VCaP (cell line): ENCODE measurements around the gene PFDN6.
A peak's percentile ranks its signal among the peaks of the same experiment; 100 is the strongest.

Experiments
- H3K27ac ChIP-seq: fragments of 450-650 bp; 2 replicates; pipeline ENCODE4 v1.5.1; 2017
- TF ChIP-seq, protein P1 (sequence below): fragments of 450-650 bp; conservative IDR thresholded peaks from 2 replicates; pipeline ENCODE4 v1.5.1; 2017; ENCODE audit warnings: mild to moderate bottlenecking, moderate library complexity

PFDN6 gene

DNA sequence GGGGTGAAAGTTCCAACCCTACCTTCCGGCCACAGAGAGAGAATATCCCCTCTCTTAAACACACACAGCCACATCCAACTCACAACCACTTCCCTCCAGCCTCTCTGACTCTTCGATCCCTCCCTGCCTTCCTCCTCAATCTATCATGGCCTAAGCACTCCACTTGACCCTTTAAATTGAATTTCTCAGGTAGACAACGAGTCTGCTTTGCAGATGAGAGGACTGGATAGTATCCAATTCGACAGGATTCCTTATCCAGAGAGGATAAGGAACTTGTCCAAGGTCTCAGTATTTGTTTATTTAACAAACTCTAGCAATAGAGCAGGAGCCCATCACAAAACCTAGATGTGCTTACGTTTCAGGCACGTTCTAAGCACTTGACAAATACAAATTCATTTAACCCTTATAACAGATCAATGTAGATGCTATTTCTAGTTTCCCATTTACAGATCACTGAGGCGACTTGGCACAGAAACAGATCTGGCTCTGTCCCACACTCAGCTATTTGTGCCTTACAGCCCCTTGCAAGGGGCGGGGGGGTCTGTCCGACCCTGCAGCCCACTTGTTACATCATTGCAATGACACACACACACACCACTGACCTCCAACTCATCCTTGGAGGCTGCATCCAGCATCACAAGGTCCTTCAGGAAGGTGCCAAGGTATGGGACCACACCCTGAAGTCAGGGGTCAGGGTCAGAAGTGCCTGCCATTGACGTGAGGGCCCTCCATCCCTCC is 4.9 kb downstream of the PFDN6 start:
- peak overlapping the region; percentile 99 for H3K27ac ChIP-seq
- TF ChIP-seq, protein P1, sequence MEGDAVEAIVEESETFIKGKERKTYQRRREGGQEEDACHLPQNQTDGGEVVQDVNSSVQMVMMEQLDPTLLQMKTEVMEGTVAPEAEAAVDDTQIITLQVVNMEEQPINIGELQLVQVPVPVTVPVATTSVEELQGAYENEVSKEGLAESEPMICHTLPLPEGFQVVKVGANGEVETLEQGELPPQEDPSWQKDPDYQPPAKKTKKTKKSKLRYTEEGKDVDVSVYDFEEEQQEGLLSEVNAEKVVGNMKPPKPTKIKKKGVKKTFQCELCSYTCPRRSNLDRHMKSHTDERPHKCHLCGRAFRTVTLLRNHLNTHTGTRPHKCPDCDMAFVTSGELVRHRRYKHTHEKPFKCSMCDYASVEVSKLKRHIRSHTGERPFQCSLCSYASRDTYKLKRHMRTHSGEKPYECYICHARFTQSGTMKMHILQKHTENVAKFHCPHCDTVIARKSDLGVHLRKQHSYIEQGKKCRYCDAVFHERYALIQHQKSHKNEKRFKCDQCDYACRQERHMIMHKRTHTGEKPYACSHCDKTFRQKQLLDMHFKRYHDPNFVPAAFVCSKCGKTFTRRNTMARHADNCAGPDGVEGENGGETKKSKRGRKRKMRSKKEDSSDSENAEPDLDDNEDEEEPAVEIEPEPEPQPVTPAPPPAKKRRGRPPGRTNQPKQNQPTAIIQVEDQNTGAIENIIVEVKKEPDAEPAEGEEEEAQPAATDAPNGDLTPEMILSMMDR, result no peak

DNA sequence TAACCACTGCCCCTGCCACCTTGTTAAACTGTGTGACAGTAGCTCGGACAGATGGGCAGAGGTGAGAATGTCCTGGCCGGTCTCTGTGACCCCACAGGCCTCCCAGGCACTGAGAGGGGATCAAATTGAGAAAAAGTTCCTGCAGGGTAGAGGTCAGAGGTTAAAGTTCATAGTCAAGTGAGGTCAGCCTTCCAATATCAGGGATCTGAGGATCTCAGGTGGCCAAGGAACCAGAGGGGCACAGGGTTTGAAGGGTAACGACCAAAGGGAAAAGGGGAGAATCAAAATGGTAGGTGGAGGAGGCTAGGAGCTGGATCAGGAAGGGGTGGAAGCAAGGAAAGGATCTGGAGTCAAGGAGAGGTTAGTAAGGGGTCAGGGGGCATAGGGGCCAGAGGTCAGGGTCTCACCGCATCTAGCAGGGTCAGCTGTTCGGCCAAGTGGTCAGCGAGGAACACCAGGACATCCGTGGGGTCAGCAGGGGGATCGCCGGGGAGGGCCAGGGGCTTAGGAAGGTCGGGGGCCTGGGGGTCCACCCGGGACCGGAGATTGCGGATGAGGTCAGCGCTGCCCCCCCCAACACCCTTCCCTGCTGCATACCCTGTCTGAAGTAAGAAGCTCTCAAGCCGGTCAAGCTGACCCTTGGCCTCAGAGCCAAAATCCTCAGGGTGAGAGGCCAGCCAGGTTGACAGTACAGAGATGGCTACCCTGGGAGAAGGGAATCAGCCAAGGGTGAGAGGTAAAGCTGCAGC is 6.4 kb downstream of the PFDN6 start:
- TF ChIP-seq, protein P1, result no peak
- H3K27ac ChIP-seq, result peak overlapping the region; percentile 99; the same call in 1 of the 2 replicates

DNA sequence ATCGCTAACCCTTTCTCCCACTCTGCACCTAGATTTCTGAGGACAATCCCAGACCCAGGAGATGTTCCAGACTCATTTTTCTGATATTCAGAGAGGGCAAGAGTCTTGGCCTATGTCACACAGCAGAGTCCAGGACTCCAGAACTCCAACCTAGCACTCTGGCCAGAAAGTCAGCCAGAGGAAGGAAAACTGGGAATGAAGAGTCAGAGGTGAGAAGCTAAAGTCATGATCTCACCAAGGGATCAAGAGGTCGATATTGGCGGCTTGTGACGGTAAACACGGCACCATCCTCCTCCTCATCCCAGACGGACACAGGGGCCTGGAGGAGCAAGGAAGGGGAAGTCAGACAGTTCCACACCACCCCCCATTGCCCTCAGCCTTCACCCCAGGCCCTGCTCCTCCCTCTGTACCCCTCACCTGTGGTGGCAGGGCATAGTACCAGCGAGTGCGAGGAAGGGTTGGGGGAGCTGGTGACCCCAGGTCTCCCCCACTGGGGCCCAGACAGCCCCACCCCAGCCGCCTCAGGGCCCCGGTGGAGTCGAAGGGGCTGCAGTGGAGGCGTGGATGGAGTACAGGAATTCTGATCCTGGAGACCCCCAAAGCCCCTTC is 7.5 kb downstream of the PFDN6 start:
- TF ChIP-seq, protein P1, result no peak
- peak overlapping the region; percentile 99 for H3K27ac ChIP-seq

DNA sequence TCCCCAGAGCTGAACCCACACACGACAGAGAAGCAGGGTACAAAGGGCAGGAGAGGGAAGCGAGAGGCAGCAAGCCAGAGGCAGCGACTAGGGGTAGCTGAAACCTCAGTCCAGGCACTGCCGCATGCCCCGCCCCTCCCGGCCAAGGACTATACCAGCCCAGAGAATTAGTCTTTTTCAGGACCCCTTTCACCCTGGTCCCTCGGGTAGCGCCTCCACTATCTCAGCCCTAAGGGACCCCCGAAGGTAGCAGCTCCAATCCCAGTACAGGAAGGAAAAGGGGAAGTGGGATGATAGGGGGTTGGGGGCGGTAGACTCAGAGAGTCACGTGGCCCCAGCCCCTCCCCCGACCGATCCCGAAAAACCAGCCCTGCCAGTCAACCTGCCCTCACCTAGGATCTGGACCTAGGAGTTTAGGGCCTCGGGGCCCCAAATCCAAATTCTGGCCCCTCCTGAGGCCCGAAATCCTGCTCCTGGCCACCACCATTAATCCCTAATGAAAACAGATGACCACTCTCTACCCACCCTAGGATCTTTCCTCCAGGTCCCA is 8.1 kb downstream of the PFDN6 start:
- TF ChIP-seq, protein P1, result no peak

DNA sequence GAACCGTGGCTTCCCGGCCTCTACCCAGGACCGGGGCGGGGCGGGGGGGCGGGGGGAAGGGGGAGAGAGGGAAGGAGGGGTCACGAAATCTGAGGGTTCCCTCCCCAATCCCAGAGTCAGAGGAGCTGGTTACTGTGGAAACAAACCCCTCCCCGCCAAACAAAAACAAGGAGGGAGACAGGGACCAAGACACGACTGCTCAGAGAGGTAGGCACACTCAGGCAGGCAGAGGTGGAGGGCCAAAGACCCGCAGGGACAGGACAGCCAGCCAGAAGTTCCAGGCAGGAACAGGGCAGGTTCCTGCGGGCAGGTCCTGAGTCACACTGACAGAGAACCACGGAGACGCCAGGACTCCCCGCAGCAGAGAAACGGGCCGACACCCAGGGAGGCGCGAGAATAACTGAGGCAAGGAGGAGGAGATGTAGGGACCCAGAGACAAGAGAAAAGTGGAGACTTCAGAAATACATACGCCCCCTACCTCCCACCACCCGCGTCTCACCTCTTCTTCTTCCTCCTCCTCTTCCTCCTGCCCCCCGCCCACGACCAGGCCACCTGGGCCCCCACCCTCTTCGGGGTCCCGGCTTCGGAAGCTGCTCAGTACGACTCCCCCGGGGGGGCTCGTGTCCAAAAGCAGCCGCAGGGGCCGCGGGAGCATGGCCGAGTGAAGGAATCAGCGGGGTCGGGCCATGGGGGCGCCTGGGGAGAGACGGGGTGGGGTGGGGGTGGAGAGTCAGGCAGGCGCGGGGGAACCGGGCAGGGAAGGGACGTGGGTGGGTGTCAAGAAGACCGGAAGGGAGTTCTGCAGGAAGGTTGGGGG is 8.8 kb downstream of the PFDN6 start:
- TF ChIP-seq, protein P1, result 0 out of 2 replicates have a peak, but pooled peaks have one; percentile 7
- peak overlapping the region; percentile 99 for H3K27ac ChIP-seq

More for the DNA sequence above, 8.1 kb downstream of the PFDN6 start:
- H3K27ac ChIP-seq, result peak overlapping the region; percentile 99

DNA sequence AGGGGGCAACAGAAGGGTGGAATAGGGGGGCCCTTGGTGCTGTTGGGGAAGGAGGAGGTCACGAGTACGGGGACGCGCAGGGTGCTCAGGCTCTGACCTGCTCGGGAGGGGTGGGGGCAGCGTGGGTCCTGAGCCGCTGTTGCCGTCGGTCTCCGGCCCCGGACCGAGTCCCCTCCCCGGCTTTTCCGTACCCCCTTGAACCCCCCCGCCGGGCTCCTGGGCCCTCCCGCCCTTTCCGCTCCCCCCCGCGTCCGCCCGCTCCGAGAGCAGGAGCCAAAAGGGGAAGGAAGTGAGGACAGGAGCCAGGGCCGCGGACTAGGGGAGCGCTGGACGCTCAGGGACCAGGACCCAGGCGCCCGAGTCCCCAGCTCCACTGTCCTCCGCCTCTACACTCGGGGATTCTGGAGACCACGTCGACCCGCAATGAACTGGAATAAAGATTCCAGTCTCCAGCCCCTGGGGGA is 9.4 kb downstream of the PFDN6 start, which contains the start of gene RGL2:
TSS of gene RGL2 (minus strand) at position 170 of the 464 bp plus-strand sequence. CDS start 332 bp downstream, outside the sequence.
- peak within 1 kb of the TSS; percentile 99 for H3K27ac ChIP-seq
- TF ChIP-seq, protein P1, result no peak
